Measurements from ENCODE around the gene PFN4.
"Not testable (repeated sequence)": the region's sequence is repeated elsewhere in the genome, so short reads cannot be mapped to it uniquely, and the experiment has no call there.

Gene PFN4, protein sequence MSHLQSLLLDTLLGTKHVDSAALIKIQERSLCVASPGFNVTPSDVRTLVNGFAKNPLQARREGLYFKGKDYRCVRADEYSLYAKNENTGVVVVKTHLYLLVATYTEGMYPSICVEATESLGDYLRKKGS

GRCh38 chr2:24123195-24123921 is at the start of gene PFN4, which contains the start of gene FAM228B:
TSS of gene PFN4 (minus strand) at chr2:24123334. CDS start at chr2:24122535, 799 bp downstream.
TSS of gene FAM228B (plus strand) at chr2:24123469. CDS start at chr2:24124362, 893 bp downstream.
- peak; percentile 89 for DNase-seq

DNA sequence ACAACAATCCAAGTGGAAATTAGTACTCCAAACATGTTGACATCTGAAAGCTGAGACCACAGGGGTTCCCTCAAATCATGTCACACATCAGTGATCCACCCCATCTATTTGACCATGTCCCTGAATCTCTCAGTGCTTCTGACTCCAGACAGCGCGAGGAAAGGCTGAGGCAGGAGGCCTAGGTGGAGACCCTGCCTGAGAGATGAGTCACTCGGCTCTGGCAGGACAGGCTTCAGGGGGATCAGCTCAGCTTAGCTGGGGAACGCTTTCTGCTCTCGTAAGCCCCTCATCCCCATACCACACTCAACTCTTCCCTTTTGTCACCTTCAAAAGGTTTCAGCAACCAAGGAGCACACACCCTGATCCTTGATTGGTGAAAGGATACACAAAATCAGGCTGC is 45.9 kb upstream of the PFN4 start:
- no peak for DNase-seq

DNA sequence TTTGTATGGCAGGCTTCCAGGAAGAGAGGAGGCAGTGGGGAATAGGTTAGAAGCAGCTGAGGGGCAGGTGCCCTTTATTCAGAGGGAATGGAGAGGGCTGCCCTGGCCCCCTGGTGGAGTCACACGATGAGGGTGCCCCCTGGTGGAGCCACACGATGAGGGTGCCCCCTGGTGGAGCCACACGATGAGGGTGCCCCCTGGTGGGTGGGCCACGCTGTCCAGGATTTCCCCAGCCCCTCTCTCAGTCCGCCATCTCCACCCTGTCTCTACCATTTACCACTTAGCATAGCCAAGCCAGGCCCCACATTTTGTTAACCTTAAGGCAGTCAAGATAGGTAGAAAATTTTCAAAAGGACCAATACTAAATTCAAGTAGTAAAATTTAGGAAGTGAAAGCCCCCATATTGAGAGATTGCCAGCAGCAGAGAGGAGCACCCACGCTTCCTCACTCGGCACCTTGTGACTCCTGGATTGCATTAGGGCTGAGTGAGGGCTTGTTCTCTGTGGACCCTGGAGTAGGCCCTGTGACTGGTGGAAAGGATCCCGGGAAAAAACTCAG is 41.4 kb upstream of the PFN4 start:
- peak; percentile 84 for DNase-seq

- DNase-seq: peak; percentile 8
Observed at GRCh38 chr2:24163601-24164000, 40.5 kb upstream of the PFN4 start.

DNA sequence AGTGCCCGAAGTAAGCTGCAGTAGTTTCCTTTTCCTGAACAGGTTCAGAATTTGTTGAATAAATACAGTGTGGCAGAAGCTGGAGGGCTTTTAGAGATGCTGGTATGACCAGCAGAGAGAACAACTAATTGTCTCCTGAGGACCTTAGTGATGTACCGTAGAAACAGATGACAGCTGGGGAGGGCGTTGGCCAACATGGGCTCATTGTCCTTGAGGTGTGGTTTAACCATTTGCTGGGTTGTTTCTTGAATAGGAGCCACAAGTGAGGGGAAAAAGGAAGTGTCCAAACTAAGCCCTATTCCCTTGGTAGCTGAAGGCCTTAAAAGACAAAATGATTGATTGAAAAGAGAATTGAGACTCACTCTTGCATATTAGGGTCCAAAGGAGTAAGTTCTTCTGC is 40.1 kb upstream of the PFN4 start:
- DNase-seq: no peak

DNA sequence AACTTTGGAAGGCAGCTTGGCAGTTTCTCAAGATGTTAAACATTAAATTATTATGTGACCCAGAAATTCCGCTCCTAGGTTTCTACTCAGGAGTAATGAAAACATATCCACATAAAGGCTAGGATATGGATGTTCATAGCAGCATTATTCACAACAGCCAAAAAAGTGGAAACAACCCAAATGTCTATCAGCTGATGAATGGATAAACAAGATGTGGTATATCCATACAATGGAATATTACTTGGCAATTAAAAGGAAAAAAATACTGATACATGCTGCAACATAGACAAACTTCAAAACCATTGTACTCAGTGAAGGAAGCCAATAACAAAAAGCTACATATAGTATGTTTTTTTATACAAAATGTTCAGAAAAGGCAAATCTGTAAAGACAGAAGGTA is 39.4 kb upstream of the PFN4 start:
- no peak for DNase-seq

GRCh38 chr2:24160761-24161160 is 37.6 kb upstream of the PFN4 start:
- DNase-seq: no peak

GRCh38 chr2:24159708-24160107 is 36.6 kb upstream of the PFN4 start:
- DNase-seq: no peak

GRCh38 chr2:24158131-24158530 is 35.0 kb upstream of the PFN4 start:
- no peak for DNase-seq

GRCh38 chr2:24153478-24153877 is 30.3 kb upstream of the PFN4 start:
- DNase-seq: no peak

DNA sequence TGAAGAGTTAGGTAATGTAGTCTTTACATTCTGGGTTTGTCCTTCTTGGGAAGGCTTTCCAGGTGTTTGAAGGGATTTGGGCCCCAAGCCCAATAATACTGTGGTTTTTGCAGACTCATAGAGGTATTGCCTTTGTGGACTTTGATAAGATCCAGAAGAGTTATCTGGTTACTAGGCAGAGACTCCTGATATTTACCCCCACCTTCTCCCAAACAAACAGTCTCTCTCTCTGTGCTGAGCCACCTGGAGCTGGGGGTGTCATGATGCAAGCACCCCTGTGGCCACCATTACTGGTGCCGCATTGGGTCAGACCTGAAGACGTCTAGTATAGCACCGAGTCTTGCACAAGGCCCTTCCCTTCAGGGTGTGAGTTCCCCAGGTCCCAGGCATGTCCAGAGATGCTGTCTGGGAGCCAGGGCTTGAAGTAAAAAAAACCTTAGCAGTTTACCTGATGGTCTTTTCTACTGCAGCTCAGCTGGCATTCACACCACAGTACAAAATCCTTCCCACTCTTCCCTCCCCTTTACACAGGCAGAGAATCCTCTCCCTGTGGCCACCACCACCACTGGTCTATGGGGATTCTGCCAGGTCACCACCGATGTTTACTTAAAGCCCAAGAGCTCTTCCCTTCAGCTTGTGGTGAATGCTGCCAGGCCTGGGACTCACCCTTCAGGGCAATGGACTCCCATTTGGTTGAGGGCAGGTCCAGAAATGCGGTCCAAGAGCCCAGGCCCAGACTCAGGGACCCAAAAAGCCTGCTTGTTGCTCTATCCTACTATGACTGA is 29.5 kb upstream of the PFN4 start:
- no peak for DNase-seq

- no peak for DNase-seq
Observed at GRCh38 chr2:24147364-24147763, 24.2 kb upstream of the PFN4 start.

- DNase-seq: not testable (repeated sequence)
Observed at GRCh38 chr2:24140305-24140704, 17.2 kb upstream of the PFN4 start.

DNA sequence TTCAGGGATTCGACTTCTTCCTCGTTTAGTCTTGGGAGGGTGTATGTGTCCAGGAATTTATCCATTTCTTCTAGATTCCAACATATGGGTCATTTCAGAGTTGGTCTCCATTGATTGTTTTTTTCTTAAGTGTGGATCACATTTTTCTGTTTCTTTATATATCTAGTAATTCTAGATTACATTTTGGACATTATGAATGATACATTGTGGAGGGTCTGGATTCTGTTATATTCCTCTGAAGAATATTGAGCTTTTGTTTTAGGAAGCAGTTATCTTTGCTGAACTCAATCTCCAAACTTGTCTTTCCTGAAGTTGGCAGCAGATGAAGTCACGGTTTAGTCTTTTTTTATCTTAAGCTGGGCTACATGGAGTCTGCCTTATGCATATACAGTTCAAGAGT is 9.4 kb upstream of the PFN4 start:
- no peak for DNase-seq

GRCh38 chr2:24125956-24126355 is 2.8 kb upstream of the PFN4 start:
- no peak for DNase-seq

GRCh38 chr2:24123922-24124580 is 917 bp upstream of the PFN4 start:
- no peak for DNase-seq

GRCh38 chr2:24122366-24123194 is 554 bp downstream of the PFN4 start:
- no peak for DNase-seq

- DNase-seq: no peak
Observed at GRCh38 chr2:24121469-24121868, 1.7 kb downstream of the PFN4 start.

- DNase-seq: no peak
Observed at GRCh38 chr2:24121066-24121465, 2.1 kb downstream of the PFN4 start.

GRCh38 chr2:24117902-24118301 is 5.2 kb downstream of the PFN4 start:
- no peak for DNase-seq

DNA sequence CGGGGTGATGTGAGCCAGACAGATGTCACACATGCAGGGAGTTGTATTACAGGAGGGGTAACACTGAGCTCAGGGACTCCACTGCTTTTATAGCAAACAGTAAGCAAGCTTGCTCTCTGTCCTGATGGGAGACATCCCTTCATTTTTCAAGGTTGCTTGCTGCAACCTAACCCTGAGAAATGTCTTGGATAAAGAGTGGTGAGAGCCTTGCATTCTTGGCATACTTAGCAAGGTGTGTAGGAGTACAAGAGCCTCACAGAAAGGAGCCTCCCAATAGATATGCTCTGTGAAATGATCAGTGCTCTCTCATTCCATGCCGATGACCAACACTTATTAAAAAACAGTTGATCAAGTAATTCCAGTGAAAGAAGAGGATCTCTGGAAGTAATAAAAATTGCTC is 8.1 kb downstream of the PFN4 start:
- no peak for DNase-seq

GRCh38 chr2:24111407-24111901 is 11.7 kb downstream of the PFN4 start:
- DNase-seq: no peak
